ENCODE measurements around the gene GJA4. TPM values are rescaled to one million over a fixed set of nuclear protein-coding genes. Genes with fewer than 3 reads are reported as not detected.

The GJA4 gene
- polyA plus RNA-seq, 1 donor from 2014 or later: not detected

DNA sequence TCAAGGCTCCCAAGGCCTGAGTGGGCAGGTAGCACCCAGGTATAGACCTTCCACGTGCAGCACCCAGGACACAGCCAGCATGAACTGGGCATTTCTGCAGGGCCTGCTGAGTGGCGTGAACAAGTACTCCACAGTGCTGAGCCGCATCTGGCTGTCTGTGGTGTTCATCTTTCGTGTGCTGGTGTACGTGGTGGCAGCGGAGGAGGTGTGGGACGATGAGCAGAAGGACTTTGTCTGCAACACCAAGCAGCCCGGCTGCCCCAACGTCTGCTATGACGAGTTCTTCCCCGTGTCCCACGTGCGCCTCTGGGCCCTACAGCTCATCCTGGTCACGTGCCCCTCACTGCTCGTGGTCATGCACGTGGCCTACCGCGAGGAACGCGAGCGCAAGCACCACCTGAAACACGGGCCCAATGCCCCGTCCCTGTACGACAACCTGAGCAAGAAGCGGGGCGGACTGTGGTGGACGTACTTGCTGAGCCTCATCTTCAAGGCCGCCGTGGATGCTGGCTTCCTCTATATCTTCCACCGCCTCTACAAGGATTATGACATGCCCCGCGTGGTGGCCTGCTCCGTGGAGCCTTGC is 31.5 kb upstream of the GJA4 start:
- Histone ChIP-seq H3K79me2 (replicated peaks; ENCODE audit: insufficient read depth, low read length) (no peaks in the 10 kb centered on the region), H3K27me3 (ENCODE audit: insufficient read depth, low read depth, low read length) (no peaks in the 10 kb centered on the region), H3K27ac (ENCODE audit: low read length) (no peak overlapping the region), H3K9me2 (ENCODE audit: insufficient read depth, low read length) (no peaks in the 10 kb centered on the region), H2AFZ (ENCODE audit: low read depth, low read length) (no peak overlapping the region), H3K36me3 (ENCODE audit: insufficient read depth, low read length) (no peaks in the 10 kb centered on the region), H3K4me2 (ENCODE audit: low read length) (no peak overlapping the region), H3K9ac (ENCODE audit: low read length) (no peak overlapping the region), H4K20me1 (ENCODE audit: insufficient read depth) (no peaks in the 10 kb centered on the region), H3F3A (ENCODE audit: insufficient read depth, low read length, poor library complexity, severe bottlenecking) (no peaks in the 10 kb centered on the region), H3K9me3 (ENCODE audit: low read length) (no peaks in the 10 kb centered on the region), H3K4me3 (ENCODE audit: low read length) (no peak overlapping the region)
- TF ChIP-seq MXI1 (conservative IDR thresholded peaks at IDR 0.05; ENCODE audit: poor library complexity, severe bottlenecking): no peak
- TF ChIP-seq EP300 (conservative IDR thresholded peaks at IDR 0.05; ENCODE audit: poor library complexity, severe bottlenecking): no peak
- TF ChIP-seq EZH2 (IDR thresholded peaks at IDR 0.05; ENCODE audit: borderline replicate concordance, insufficient read depth, low read length, poor library complexity, severe bottlenecking): no peak
- TF ChIP-seq, protein P1, sequence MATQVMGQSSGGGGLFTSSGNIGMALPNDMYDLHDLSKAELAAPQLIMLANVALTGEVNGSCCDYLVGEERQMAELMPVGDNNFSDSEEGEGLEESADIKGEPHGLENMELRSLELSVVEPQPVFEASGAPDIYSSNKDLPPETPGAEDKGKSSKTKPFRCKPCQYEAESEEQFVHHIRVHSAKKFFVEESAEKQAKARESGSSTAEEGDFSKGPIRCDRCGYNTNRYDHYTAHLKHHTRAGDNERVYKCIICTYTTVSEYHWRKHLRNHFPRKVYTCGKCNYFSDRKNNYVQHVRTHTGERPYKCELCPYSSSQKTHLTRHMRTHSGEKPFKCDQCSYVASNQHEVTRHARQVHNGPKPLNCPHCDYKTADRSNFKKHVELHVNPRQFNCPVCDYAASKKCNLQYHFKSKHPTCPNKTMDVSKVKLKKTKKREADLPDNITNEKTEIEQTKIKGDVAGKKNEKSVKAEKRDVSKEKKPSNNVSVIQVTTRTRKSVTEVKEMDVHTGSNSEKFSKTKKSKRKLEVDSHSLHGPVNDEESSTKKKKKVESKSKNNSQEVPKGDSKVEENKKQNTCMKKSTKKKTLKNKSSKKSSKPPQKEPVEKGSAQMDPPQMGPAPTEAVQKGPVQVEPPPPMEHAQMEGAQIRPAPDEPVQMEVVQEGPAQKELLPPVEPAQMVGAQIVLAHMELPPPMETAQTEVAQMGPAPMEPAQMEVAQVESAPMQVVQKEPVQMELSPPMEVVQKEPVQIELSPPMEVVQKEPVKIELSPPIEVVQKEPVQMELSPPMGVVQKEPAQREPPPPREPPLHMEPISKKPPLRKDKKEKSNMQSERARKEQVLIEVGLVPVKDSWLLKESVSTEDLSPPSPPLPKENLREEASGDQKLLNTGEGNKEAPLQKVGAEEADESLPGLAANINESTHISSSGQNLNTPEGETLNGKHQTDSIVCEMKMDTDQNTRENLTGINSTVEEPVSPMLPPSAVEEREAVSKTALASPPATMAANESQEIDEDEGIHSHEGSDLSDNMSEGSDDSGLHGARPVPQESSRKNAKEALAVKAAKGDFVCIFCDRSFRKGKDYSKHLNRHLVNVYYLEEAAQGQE (IDR thresholded peaks at IDR 0.05; ENCODE audit: borderline replicate concordance): no peak
- TF ChIP-seq, protein P2, sequence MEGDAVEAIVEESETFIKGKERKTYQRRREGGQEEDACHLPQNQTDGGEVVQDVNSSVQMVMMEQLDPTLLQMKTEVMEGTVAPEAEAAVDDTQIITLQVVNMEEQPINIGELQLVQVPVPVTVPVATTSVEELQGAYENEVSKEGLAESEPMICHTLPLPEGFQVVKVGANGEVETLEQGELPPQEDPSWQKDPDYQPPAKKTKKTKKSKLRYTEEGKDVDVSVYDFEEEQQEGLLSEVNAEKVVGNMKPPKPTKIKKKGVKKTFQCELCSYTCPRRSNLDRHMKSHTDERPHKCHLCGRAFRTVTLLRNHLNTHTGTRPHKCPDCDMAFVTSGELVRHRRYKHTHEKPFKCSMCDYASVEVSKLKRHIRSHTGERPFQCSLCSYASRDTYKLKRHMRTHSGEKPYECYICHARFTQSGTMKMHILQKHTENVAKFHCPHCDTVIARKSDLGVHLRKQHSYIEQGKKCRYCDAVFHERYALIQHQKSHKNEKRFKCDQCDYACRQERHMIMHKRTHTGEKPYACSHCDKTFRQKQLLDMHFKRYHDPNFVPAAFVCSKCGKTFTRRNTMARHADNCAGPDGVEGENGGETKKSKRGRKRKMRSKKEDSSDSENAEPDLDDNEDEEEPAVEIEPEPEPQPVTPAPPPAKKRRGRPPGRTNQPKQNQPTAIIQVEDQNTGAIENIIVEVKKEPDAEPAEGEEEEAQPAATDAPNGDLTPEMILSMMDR (IDR thresholded peaks at IDR 0.05; ENCODE audit: poor library complexity, severe bottlenecking): no peak
- TF ChIP-seq POLR2AphosphoS5 (IDR thresholded peaks at IDR 0.05): no peak

DNA sequence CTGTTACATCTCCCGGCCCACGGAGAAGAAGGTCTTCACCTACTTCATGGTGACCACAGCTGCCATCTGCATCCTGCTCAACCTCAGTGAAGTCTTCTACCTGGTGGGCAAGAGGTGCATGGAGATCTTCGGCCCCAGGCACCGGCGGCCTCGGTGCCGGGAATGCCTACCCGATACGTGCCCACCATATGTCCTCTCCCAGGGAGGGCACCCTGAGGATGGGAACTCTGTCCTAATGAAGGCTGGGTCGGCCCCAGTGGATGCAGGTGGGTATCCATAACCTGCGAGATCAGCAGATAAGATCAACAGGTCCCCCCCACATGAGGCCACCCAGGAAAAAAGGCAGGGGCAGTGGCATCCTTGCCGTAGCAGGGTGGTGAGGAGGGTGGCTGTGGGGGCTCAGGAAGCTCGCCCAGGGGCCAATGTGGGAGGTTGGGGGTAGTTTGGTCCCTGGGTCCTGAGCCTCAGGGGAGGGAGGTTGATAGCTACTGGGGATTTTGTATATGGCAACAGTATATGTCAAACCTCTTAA is 31.0 kb upstream of the GJA4 start:
- H3K27me3 ChIP-seq (ENCODE audit: insufficient read depth, low read depth, low read length): no peaks in the 10 kb centered on the region
- no peak for TF ChIP-seq RAD21 (conservative IDR thresholded peaks at IDR 0.05)
- no peak for TF ChIP-seq EP300 (conservative IDR thresholded peaks at IDR 0.05; ENCODE audit: poor library complexity, severe bottlenecking)
- TF ChIP-seq TAF1 (IDR thresholded peaks at IDR 0.05; ENCODE audit: low read depth): no peak
- TF ChIP-seq, protein P1 (IDR thresholded peaks at IDR 0.05; ENCODE audit: borderline replicate concordance): no peak
- TF ChIP-seq POLR2AphosphoS5 (IDR thresholded peaks at IDR 0.05): no peak
- no peak for TF ChIP-seq MXI1 (conservative IDR thresholded peaks at IDR 0.05; ENCODE audit: poor library complexity, severe bottlenecking)
- TF ChIP-seq, protein P2 (IDR thresholded peaks at IDR 0.05; ENCODE audit: poor library complexity, severe bottlenecking): no peak
- TF ChIP-seq SMC3 (conservative IDR thresholded peaks at IDR 0.05; ENCODE audit: poor library complexity): no peak
- no peak for TF ChIP-seq EZH2 (IDR thresholded peaks at IDR 0.05; ENCODE audit: borderline replicate concordance, insufficient read depth, low read length, poor library complexity, severe bottlenecking)
- no peaks in the 10 kb centered on the region for H3K9me3 ChIP-seq (ENCODE audit: low read length)
- H4K20me1 ChIP-seq (ENCODE audit: insufficient read depth): no peaks in the 10 kb centered on the region
- no peak overlapping the region for H2AFZ ChIP-seq (ENCODE audit: low read depth, low read length)
- H3K4me2 ChIP-seq (ENCODE audit: low read length): no peak overlapping the region
- H3K27ac ChIP-seq (ENCODE audit: low read length): no peak overlapping the region
- H3K36me3 ChIP-seq (ENCODE audit: insufficient read depth, low read length): no peaks in the 10 kb centered on the region
- H3K4me3 ChIP-seq (ENCODE audit: low read length): no peak overlapping the region
- H3K9me2 ChIP-seq (ENCODE audit: insufficient read depth, low read length): no peaks in the 10 kb centered on the region
- H3K79me2 ChIP-seq (replicated peaks; ENCODE audit: insufficient read depth, low read length): no peaks in the 10 kb centered on the region
- no peak overlapping the region for H3K9ac ChIP-seq (ENCODE audit: low read length)
- H3F3A ChIP-seq (ENCODE audit: insufficient read depth, low read length, poor library complexity, severe bottlenecking): no peaks in the 10 kb centered on the region

Data from neural cell (in vitro differentiated cells).